Measurements from ENCODE around the gene PRR33. TPM values are rescaled to one million over a fixed set of nuclear protein-coding genes. Genes with fewer than 3 reads are reported as not detected.
A peak's percentile ranks its signal among the peaks of the same experiment; 100 is the strongest.

PRR33 gene
- total RNA-seq, 5 donors from 2014 or later (not counting 1 experiment from before 2014, with no cell fraction given) = 0.10 to 0.12 TPM; not detected in 3

- H3K36me3 Mint-ChIP-seq = peaks cover 5% of the 10 kb centered on the region
- DNase-seq = peak in 1 of 35 experiments; percentile 0
- Histone ChIP-seq H3K9me3 (no peaks in the 10 kb centered on the region), H3K27me3 (replicated peaks in 1 of 2; ENCODE audit: control insufficient read depth in 2 of 2, extremely low read depth in 1 of 2, insufficient read depth in 2 of 2, low read length in 1 of 2) (peaks cover 0 to 24% of the 10 kb centered on the region in 2 experiments), H3K27ac (ENCODE audit: low read length) (no peak overlapping the region), H3K4me1 (ENCODE audit: control insufficient read depth in 1 of 2, extremely low read depth in 1 of 2, insufficient read depth in 2 of 2, low read length in 2 of 2) (peaks cover 0 to 8% of the 10 kb centered on the region in 2 experiments), H3K36me3 (ENCODE audit: control insufficient read depth in 2 of 2, extremely low read depth in 1 of 2, insufficient read depth in 1 of 2, low read length in 1 of 2) (peaks cover 0 to 8% of the 10 kb centered on the region in 2 donors), H3K4me3 (ENCODE audit: control insufficient read depth in 1 of 2, extremely low read depth in 1 of 2, low read length in 1 of 2) (no peak overlapping the region)
- peaks cover 5 to 11% (median 6%) of the 10 kb centered on the region in 3 donors for H3K4me1 Mint-ChIP-seq
- POLR2A ChIA-PET = no interaction called here
- H3K27me3 Mint-ChIP-seq = peaks cover 3 to 6% of the 10 kb centered on the region in 2 donors
- H3K27ac Mint-ChIP-seq = no peak overlapping the region
- 90% methylated on average over 23 of the region's 34 CpGs for WGBS (ENCODE audit: insufficient coverage)
- CTCF ChIA-PET = no interaction called here
- ATAC-seq (replicated peaks in 1 of 4) = no peak
- no peak overlapping the region for H3K4me3 Mint-ChIP-seq
- no peaks in the 10 kb centered on the region for H3K9me3 Mint-ChIP-seq
Measured at GRCh38 chr11:1936781-1937615, 45.3 kb upstream of the PRR33 start.

- WGBS (ENCODE audit: insufficient coverage) = 91% methylated on average over 23 of the region's 34 CpGs
Measured at GRCh38 chr11:1936072-1936780, 44.5 kb upstream of the PRR33 start.

GRCh38 chr11:1935156-1936071 is 43.7 kb upstream of the PRR33 start:
- peaks cover 5% of the 10 kb centered on the region for H3K36me3 Mint-ChIP-seq
- Histone ChIP-seq H3K27ac (ENCODE audit: low read length) (no peak overlapping the region), H3K4me1 (ENCODE audit: control insufficient read depth in 1 of 2, extremely low read depth in 1 of 2, insufficient read depth in 2 of 2, low read length in 2 of 2) (peaks cover 0 to 10% of the 10 kb centered on the region in 2 experiments), H3K4me3 (ENCODE audit: control insufficient read depth in 1 of 2, extremely low read depth in 1 of 2, low read length in 1 of 2) (no peak overlapping the region), H3K36me3 (ENCODE audit: control insufficient read depth in 2 of 2, extremely low read depth in 1 of 2, insufficient read depth in 1 of 2, low read length in 1 of 2) (peaks cover 0 to 8% of the 10 kb centered on the region in 2 donors), H3K27me3 (replicated peaks in 1 of 2; ENCODE audit: control insufficient read depth in 2 of 2, extremely low read depth in 1 of 2, insufficient read depth in 2 of 2, low read length in 1 of 2) (peaks cover 0 to 24% of the 10 kb centered on the region in 2 experiments), H3K9me3 (no peaks in the 10 kb centered on the region)
- no peak overlapping the region for H3K4me3 Mint-ChIP-seq
- H3K27me3 Mint-ChIP-seq = peaks cover 3 to 10% of the 10 kb centered on the region in 2 donors
- CTCF ChIA-PET = interaction anchor here in 1 of 2 donors (0.6 kb wide), 1 partner anchor 33 kb away, joined by 4 read pairs; no protein-coding TSS in a partner anchor
- no peak for DNase-seq
- WGBS (ENCODE audit: insufficient coverage) = 79% methylated on average over 22 of the region's 33 CpGs
- POLR2A ChIA-PET = no interaction called here
- no peak for ATAC-seq (replicated peaks in 1 of 4)
- peaks cover 8 to 15% (median 8%) of the 10 kb centered on the region in 3 donors for H3K4me1 Mint-ChIP-seq
- H3K9me3 Mint-ChIP-seq = no peaks in the 10 kb centered on the region
- H3K27ac Mint-ChIP-seq = no peak overlapping the region

More at GRCh38 chr11:1936072-1936780, 44.5 kb upstream of the PRR33 start:
- Mint-ChIP-seq H3K4me3 (no peak overlapping the region), H3K27ac (no peak overlapping the region), H3K36me3 (peaks cover 5% of the 10 kb centered on the region), H3K4me1 (peaks cover 5 to 11% (median 6%) of the 10 kb centered on the region in 3 donors), H3K9me3 (no peaks in the 10 kb centered on the region), H3K27me3 (peaks cover 3 to 10% of the 10 kb centered on the region in 2 donors)
- no peaks in the 10 kb centered on the region for H3K9me3 ChIP-seq
- ChIA-PET CTCF (no interaction called here), POLR2A (no interaction called here)
- DNase-seq (no peak), ATAC-seq (replicated peaks in 1 of 4) (no peak)
- peaks cover 0 to 8% of the 10 kb centered on the region in 2 donors for H3K36me3 ChIP-seq (ENCODE audit: control insufficient read depth in 2 of 2, extremely low read depth in 1 of 2, insufficient read depth in 1 of 2, low read length in 1 of 2)
- peaks cover 0 to 24% of the 10 kb centered on the region in 2 experiments for H3K27me3 ChIP-seq (replicated peaks in 1 of 2; ENCODE audit: control insufficient read depth in 2 of 2, extremely low read depth in 1 of 2, insufficient read depth in 2 of 2, low read length in 1 of 2)
- no peak overlapping the region for H3K4me3 ChIP-seq (ENCODE audit: control insufficient read depth in 1 of 2, extremely low read depth in 1 of 2, low read length in 1 of 2)
- H3K4me1 ChIP-seq (ENCODE audit: control insufficient read depth in 1 of 2, extremely low read depth in 1 of 2, insufficient read depth in 2 of 2, low read length in 2 of 2) = peaks cover 0 to 8% of the 10 kb centered on the region in 2 experiments
- no peak overlapping the region for H3K27ac ChIP-seq (ENCODE audit: low read length)

- Histone ChIP-seq H3K36me3 (ENCODE audit: control insufficient read depth in 2 of 2, extremely low read depth in 1 of 2, insufficient read depth in 1 of 2, low read length in 1 of 2) (peaks cover 0 to 8% of the 10 kb centered on the region in 2 donors), H3K27me3 (replicated peaks in 1 of 2; ENCODE audit: control insufficient read depth in 2 of 2, extremely low read depth in 1 of 2, insufficient read depth in 2 of 2, low read length in 1 of 2) (peaks cover 0 to 24% of the 10 kb centered on the region in 2 experiments), H3K27ac (ENCODE audit: low read length) (no peak overlapping the region), H3K4me1 (ENCODE audit: control insufficient read depth in 1 of 2, extremely low read depth in 1 of 2, insufficient read depth in 2 of 2, low read length in 2 of 2) (peaks cover 0 to 15% of the 10 kb centered on the region in 2 experiments), H3K9me3 (no peaks in the 10 kb centered on the region), H3K4me3 (ENCODE audit: control insufficient read depth in 1 of 2, extremely low read depth in 1 of 2, low read length in 1 of 2) (no peak overlapping the region)
- peaks cover 3 to 12% of the 10 kb centered on the region in 2 donors for H3K27me3 Mint-ChIP-seq
- no peak overlapping the region for H3K27ac Mint-ChIP-seq
- peaks cover 5% of the 10 kb centered on the region for H3K36me3 Mint-ChIP-seq
- whole genome bisulfite sequencing (ENCODE audit: insufficient coverage) = 77% methylated on average over 19 of the region's 24 CpGs
- DNase-seq (no peak), ATAC-seq (replicated peaks in 1 of 4) (no peak)
- no peak overlapping the region for H3K4me3 Mint-ChIP-seq
- ChIA-PET POLR2A (no interaction called here), CTCF (interaction anchor here in 1 of 2 donors (0.6 kb wide), 1 partner anchor 32 kb away, joined by 4 read pairs; no protein-coding TSS in a partner anchor)
- no peaks in the 10 kb centered on the region for H3K9me3 Mint-ChIP-seq
- H3K4me1 Mint-ChIP-seq = peaks cover 9 to 13% (median 10%) of the 10 kb centered on the region in 3 donors
Measured at GRCh38 chr11:1934335-1935155, 42.9 kb upstream of the PRR33 start.

GRCh38 chr11:1933416-1934334 is 42.0 kb upstream of the PRR33 start:
- no peak for ATAC-seq (replicated peaks in 1 of 4)
- Mint-ChIP-seq H3K27ac (no peak overlapping the region), H3K4me1 (peaks cover 4 to 6% (median 6%) of the 10 kb centered on the region in 3 donors), H3K36me3 (peaks cover 5% of the 10 kb centered on the region), H3K9me3 (no peaks in the 10 kb centered on the region), H3K4me3 (no peak overlapping the region), H3K27me3 (peaks cover 3 to 10% of the 10 kb centered on the region in 2 donors)
- Histone ChIP-seq H3K4me1 (ENCODE audit: control insufficient read depth in 1 of 2, extremely low read depth in 1 of 2, insufficient read depth in 2 of 2, low read length in 2 of 2) (peaks cover 0 to 10% of the 10 kb centered on the region in 2 experiments), H3K36me3 (ENCODE audit: control insufficient read depth in 2 of 2, extremely low read depth in 1 of 2, insufficient read depth in 1 of 2, low read length in 1 of 2) (peaks cover 0 to 8% of the 10 kb centered on the region in 2 donors), H3K27ac (ENCODE audit: low read length) (no peak overlapping the region), H3K9me3 (no peaks in the 10 kb centered on the region), H3K4me3 (ENCODE audit: control insufficient read depth in 1 of 2, extremely low read depth in 1 of 2, low read length in 1 of 2) (no peak overlapping the region), H3K27me3 (replicated peaks in 1 of 2; ENCODE audit: control insufficient read depth in 2 of 2, extremely low read depth in 1 of 2, insufficient read depth in 2 of 2, low read length in 1 of 2) (peaks cover 0 to 22% of the 10 kb centered on the region in 2 experiments)
- ChIA-PET CTCF (no interaction called here), POLR2A (no interaction called here)
- DNase-seq = no peak
- WGBS (ENCODE audit: insufficient coverage) = 91% methylated on average over 12 of the region's 18 CpGs

All from T-cell (primary cell).